GM12878 (cell line): ENCODE measurements around the gene CYP24A1. TPM values are rescaled to one million over a fixed set of nuclear protein-coding genes. Genes with fewer than 3 reads are reported as not detected.

Experiments used
- ATAC-seq: fragments of 200-7000 bp; cut with Tn5 transposase; 3 replicates; pipeline ENCODE4 v1.9.1; 2020; ENCODE audit warnings: mild to moderate bottlenecking, moderate library complexity
- Bru-seq: library from RNA; stranded (reverse); fragments of 400-500 nt; gene quantifications from one replicate; lab custom pipeline; 2021; lab: Mats Ljungman, UMichigan
- BruChase-seq, 2 experiments: library from RNA; stranded (reverse); fragments of 400-500 nt; gene quantifications; one replicate each; lab custom pipeline; 2021; lab: Mats Ljungman, UMichigan
- BruUV-seq: library from RNA; stranded (reverse); fragments of 400-500 nt; replicated peaks from 2 replicates; lab custom pipeline; 2021; lab: Mats Ljungman, UMichigan
- CTCF ChIA-PET: fragments of 300-600 bp; sonication (Branson Sonifier 250); formaldehyde crosslinking; extraction: SDS; loops from one replicate; lab custom pipeline; 2021; ENCODE audit warnings: inconsistent platforms; lab: Yijun Ruan, JAX
- POLR2A ChIA-PET: fragments of 350-600 bp; formaldehyde crosslinking; extraction: SDS; loops from one replicate; lab custom pipeline; 2021; ENCODE audit warnings: inconsistent platforms; lab: Charles Lee
- RAD21 ChIA-PET: fragments of 300-600 bp; sonication (Branson Sonifier 250); formaldehyde crosslinking; loops from one replicate; lab custom pipeline; 2023; ENCODE audit warnings: antibody characterized with exemption; ENCODE audit not compliant: unreplicated experiment; lab: Charles Lee
- SMC1A ChIA-PET: fragments of 300-600 bp; sonication (Branson Sonifier 250); formaldehyde crosslinking; loops from one replicate; lab custom pipeline; 2023; ENCODE audit not compliant: unreplicated experiment, uncharacterized antibody; lab: Charles Lee
- DNase-seq: peaks from one replicate; pipeline ENCODE4 v3.0.0-alpha.2; 2011; ENCODE audit warnings: low read depth, low spot score
- FAIRE-seq: peaks from 3 replicates; lab custom pipeline; 2011; peaks lifted over from hg19 to GRCh38; lab: Jason Lieb, UNC
- H2AFZ ChIP-seq: 2 replicates; pipeline ENCODE4 v1.6.0; 2011; ENCODE audit warnings: low read depth, low read length, control low read depth; ENCODE audit not compliant: control insufficient read depth
- H3K27ac ChIP-seq: 2 replicates; pipeline ENCODE4 v1.5.1; 2011; ENCODE audit warnings: control low read depth; ENCODE audit not compliant: control insufficient read depth, insufficient read depth
- H3K27me3 ChIP-seq, 2 experiments: replicated peaks in 1 of 2; 2 replicates each; pipeline versions ENCODE4 v1.6.0 to v1.6.1; 2011; ENCODE audit warnings: low read length in 1 of 2; ENCODE audit not compliant: control insufficient read depth in 2 of 2, insufficient read depth in 2 of 2
- H3K36me3 ChIP-seq, 2 experiments: 2 replicates each; pipeline ENCODE4 v1.5.1; 2011; ENCODE audit warnings: low read length in 1 of 2; ENCODE audit not compliant: control insufficient read depth in 2 of 2, insufficient read depth in 2 of 2
- H3K4me1 ChIP-seq: 2 replicates; pipeline ENCODE4 v1.6.1; 2011; ENCODE audit warnings: mild to moderate bottlenecking, low read length, moderate library complexity, mixed read lengths; ENCODE audit not compliant: control insufficient read depth, insufficient read depth
- H3K4me2 ChIP-seq: 2 replicates; pipeline ENCODE4 v1.6.0; 2011; ENCODE audit warnings: control low read depth; ENCODE audit not compliant: control insufficient read depth, insufficient read depth
- H3K4me3 ChIP-seq: fragments of 200-600 bp; sonication (generic); 2 replicates; pipeline ENCODE4 v1.5.1; 2016
- H3K79me2 ChIP-seq: 2 replicates; pipeline ENCODE4 v1.6.0; 2011; ENCODE audit warnings: low read length; ENCODE audit not compliant: control insufficient read depth, insufficient read depth
- H3K9ac ChIP-seq: 2 replicates; pipeline ENCODE4 v1.8.0; 2011; ENCODE audit warnings: low read length, control low read depth, mixed read lengths; ENCODE audit not compliant: control insufficient read depth, insufficient read depth
- H3K9me3 ChIP-seq: replicated peaks from 3 replicates; pipeline ENCODE4 v1.5.1; 2011; ENCODE audit warnings: mild to moderate bottlenecking, low read length; ENCODE audit not compliant: control insufficient read depth, insufficient read depth
- H4K20me1 ChIP-seq: 2 replicates; pipeline ENCODE4 v1.6.0; 2011; ENCODE audit not compliant: control insufficient read depth, insufficient read depth
- ETV6 ChIP-seq, 2 experiments: fragments of 450-650 bp in 1 of 2; IDR thresholded peaks in 1 of 2; conservative IDR thresholded peaks in 1 of 2; 2 replicates each; pipeline ENCODE4 v1.6.1; 2014; ENCODE audit warnings: antibody characterized with exemption in 1 of 2, borderline replicate concordance in 1 of 2, low read depth in 1 of 2, mild to moderate bottlenecking in 1 of 2, moderate library complexity in 1 of 2
- MXI1 ChIP-seq: fragments of 150-350 bp; IDR thresholded peaks from 2 replicates; pipeline ENCODE4 v1.6.1; 2011; ENCODE audit warnings: low read depth, mild to moderate bottlenecking, inconsistent platforms, low read length, improper control_type of control experiment
- WGBS: methylation state at CpG from one replicate; pipeline ENCODE4 v1.1.6; 2016; ENCODE audit warnings: low lambda C conversion rate; ENCODE audit not compliant: insufficient replicate concordance, insufficient coverage; ENCODE audit errors: missing lambda C conversion rate; 5-methylcytosine and 5-hydroxymethylcytosine counted together
- in situ Hi-C: fragments of 300-500 bp; cut with MboI; formaldehyde crosslinking; loops from 9 replicates; pipeline ENCODE4 v1.14.3; 2018; ENCODE audit warnings: mixed read lengths
- intact Hi-C: fragments of 100-400 bp; cut with micrococcal nuclease; formaldehyde crosslinking; loops from one replicate; pipeline ENCODE4 v1.14.2; 2022; ENCODE audit not compliant: unreplicated experiment
- long read RNA-seq, 2 experiments: library from polyadenylated mRNA; unstranded; transcript quantifications; one replicate each; pipeline ENCODE4 v2.0.0, GENCODE V29; 2019 to 2020
- polyA minus RNA-seq, 3 experiments: library from RNA; depleted of rRNA, polyadenylated mRNA; stranded (reverse); fragments of >200 nt; gene quantifications; 2 replicates each; pipeline ENCODE4 v1.2.3, GENCODE V29; 2011
- polyA plus RNA-seq, 11 experiments: library from polyadenylated mRNA; depleted of rRNA in 4 of 11; unstranded in 6 of 11; stranded (reverse) in 5 of 11; fragments of >200 nt; fragmentation: Nextera tagmentation in 4 of 11; fragmentation: Illumina TruSeq in 1 of 11; extraction: Ambion mirVana in 4 of 11; extraction: Trizol in 1 of 11; gene quantifications; 1 replicate in 1 of 11; 2 replicates in 10 of 11; pipeline versions ENCODE4 v1.2.1 to v1.2.3, GENCODE V29; 2011 to 2016; ENCODE audit warnings: inconsistent platforms in 2 of 11, missing spikeins in 2 of 11, low read depth in 1 of 11
- total RNA-seq, 4 experiments: library from RNA; depleted of rRNA in 3 of 4; stranded (reverse); fragments of >200 nt in 3 of 4; fragmentation: Illumina TruSeq in 1 of 4; extraction: Trizol in 1 of 4; gene quantifications; 2 replicates each; pipeline versions ENCODE4 v1.2.1 to v1.2.3, GENCODE V29; 2013 to 2021

CYP24A1 gene
- total RNA-seq (2013; cell fraction: nucleolus; rRNA removed): not detected in 2 replicates
- total RNA-seq (2014; rRNA removed) (not detected in 2 replicates), total RNA-seq (2014; rRNA removed; fragmentation: Illumina TruSeq; extraction: Trizol) (not detected in 2 replicates), total RNA-seq (2021) (0.69 TPM in 1 of 2 replicates, not detected in the other), polyA plus RNA-seq (2011; rRNA removed) (not detected in 2 replicates), polyA plus RNA-seq (2014; fragmentation: Illumina TruSeq; extraction: Trizol) (not detected in 2 replicates), polyA plus RNA-seq (2014; fragmentation: Nextera tagmentation; extraction: Ambion mirVana) (not detected), polyA plus RNA-seq (2014; rRNA removed) (not detected in 2 replicates), polyA plus RNA-seq (2016; fragmentation: Nextera tagmentation; extraction: Ambion mirVana) (not detected), polyA minus RNA-seq (2011; rRNA and poly(A)+ RNA removed) (not detected in 2 replicates), Bru-seq, nascent RNA (not detected), BruChase-seq, experiment 1, labeled RNA remaining after a 6-hour chase (percentile 5 among the genes with signal in this experiment), BruChase-seq, experiment 2, labeled RNA remaining after a 2-hour chase (not detected)
- polyA plus RNA-seq (2011; ENCODE audit: low read depth): not detected
- polyA plus RNA-seq (2011; cell fraction: cytosol; rRNA removed): not detected in 2 replicates
- polyA plus RNA-seq (2011; cell fraction: nucleus; rRNA removed): not detected in 2 replicates
- polyA plus RNA-seq (2012): not detected in 2 replicates
- not detected in 2 replicates for polyA minus RNA-seq (2011; cell fraction: cytosol; rRNA and poly(A)+ RNA removed)
- polyA minus RNA-seq (2011; cell fraction: nucleus; rRNA and poly(A)+ RNA removed): not detected in 2 replicates
- long read RNA-seq, experiment 1: 0 reads
- long read RNA-seq, experiment 2: 0 reads

DNA sequence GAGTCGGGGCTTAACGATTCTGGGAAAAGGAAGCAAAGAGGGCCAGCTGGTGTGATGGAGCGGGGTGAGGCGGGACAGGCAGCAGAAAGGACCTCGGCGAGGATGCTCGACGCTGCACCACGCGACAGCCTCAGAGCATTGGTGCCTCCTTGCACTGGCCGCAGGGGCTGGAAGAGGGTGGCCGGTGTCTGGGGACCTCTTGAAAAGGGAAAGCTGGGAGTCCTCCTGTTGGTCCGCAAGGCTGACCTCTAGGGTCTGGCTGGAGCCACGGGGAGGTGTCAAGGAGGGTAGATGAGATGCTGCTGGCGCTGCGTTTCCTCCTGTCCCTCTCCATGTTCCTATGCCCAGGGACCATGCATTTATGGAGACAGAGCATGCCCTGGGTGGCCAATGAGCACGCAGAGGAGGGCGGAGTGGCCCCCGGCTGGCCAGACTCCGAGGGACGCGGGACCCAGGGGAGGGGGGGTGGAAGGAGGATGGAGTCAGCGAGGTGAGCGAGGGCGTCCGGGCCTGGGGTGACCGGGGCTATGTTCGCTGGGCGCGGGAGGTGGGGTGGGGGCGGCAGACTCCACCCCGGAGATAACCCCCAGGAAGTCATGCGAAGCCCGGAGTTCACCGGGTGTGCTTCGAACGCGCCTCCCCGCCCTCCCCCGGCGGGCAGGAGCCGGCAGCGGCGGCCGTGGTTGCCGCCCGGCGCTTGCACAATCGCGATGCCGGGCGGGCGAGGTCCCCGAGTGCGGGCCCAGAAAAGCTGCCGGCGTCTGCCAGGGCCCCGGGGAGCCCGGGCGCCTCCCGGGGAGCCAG, at the start of gene CYP24A1:
Gene CYP24A1, minus strand, starts transcription at position 334 of the 804 bp plus-strand sequence. CDS start 407 bp downstream, outside the sequence.
- Histone ChIP-seq H3K4me2 (no peak within 1 kb of the TSS), H3K27ac (no peak within 1 kb of the TSS), H3K79me2 (no peaks in the 10 kb centered on the region), H3K9me3 (no peaks in the 10 kb centered on the region), H2AFZ (no peak within 1 kb of the TSS), H3K9ac (no peak within 1 kb of the TSS), H3K4me3 (no peak within 1 kb of the TSS), H3K27me3 (peaks cover 13 to 27% of the 10 kb centered on the region in 2 experiments), H3K4me1 (no peaks in the 10 kb centered on the region), H4K20me1 (no peaks in the 10 kb centered on the region), H3K36me3 (no peaks in the 10 kb centered on the region)
- ChIA-PET RAD21 (no interaction called here), POLR2A (no interaction called here), SMC1A (no interaction called here), CTCF (no interaction called here)
- in situ Hi-C loops (no loop called here), intact Hi-C loops (no loop called here)
- WGBS: 9% methylated on average over 52 of the region's 61 CpGs
- FAIRE-seq (no peak), DNase-seq (no peak), ATAC-seq (no peak)
- no peak for TF ChIP-seq MXI1
- 0 out of 4 replicates have a peak, but pooled peaks of 1 of the 2 experiments have one; percentile 29 for TF ChIP-seq ETV6 (conservative IDR thresholded peaks at IDR 0.05 in 1 of 2, IDR thresholded peaks at IDR 0.05 in 1 of 2; ENCODE audit: borderline replicate concordance in 1 of 2, low read depth in 1 of 2)
- BruUV-seq: no TSS peak
